SH-SY5Y (cell line): Measurements from ENCODE around the gene SURF2.

Source experiments
- GATA2 ChIP-seq: IDR thresholded peaks from 2 replicates; pipeline ENCODE4 v1.6.1; 2011; ENCODE audit warnings: mild to moderate bottlenecking, low read depth, low read length
- GATA3 ChIP-seq: IDR thresholded peaks from 2 replicates; pipeline ENCODE4 v1.6.1; 2011; ENCODE audit warnings: low read depth, mild to moderate bottlenecking, low read length, moderate library complexity

DNA sequence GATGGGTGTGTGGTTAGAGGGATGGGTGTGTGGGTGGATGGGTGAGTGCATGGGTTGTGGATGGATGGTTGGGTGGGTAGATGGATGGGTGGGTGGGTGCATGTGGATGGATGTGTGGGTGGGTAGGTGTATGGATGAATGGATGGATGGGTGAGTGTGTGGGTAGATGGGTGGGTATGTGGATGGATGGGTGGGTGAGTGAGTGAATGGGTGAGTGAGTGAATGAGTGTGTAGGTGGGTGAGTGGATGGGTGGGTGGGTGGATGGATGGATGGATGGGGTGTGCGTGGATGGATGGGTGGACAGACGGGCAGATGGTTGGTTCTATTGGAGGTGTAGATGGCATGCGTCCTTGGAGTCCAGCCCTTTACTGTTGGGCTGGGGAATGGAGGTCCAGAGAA, 37.0 kb downstream of the SURF2 start:
- no peak for TF ChIP-seq GATA3
- TF ChIP-seq GATA2: no peak
